ENCODE measurements around the gene PLEKHA4.

Gene PLEKHA4

DNA sequence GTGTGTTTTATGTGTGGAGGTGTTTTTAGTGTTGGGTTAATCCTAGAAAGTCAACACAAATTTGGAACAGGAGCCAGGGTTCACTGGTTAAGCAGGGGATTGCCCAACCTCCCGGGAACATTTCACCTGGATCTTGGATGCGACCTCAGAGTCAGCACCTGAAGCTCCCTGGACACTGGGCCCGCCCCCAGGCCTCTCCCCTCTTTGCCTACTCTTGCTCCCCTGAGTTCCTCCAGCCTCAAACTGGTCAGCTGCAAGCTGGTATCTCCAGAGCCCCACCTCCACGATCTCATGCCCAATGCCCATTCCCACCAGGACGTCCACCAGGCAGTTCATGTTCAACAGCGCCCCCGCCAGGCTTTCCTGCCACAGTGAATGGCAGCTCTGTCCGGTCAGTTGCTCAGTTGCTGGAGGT is 41.8 kb downstream of the PLEKHA4 start:
- in situ Hi-C loops (cut with MboI; ENCODE audit: low pct_unique_long_range_greater_than_20kb, low sequenced_read_pairs, unreplicated experiment): no loop called here
- no peak for TF ChIP-seq CTCF (IDR thresholded peaks at IDR 0.05; ENCODE audit: extremely low read depth, insufficient read depth, missing control alignments)
- DNase-seq (ENCODE audit: low spot score): no peak

- DNase-seq (ENCODE audit: low spot score): no peak
- in situ Hi-C loops (cut with MboI; ENCODE audit: low pct_unique_long_range_greater_than_20kb, low sequenced_read_pairs, unreplicated experiment): no loop called here
- TF ChIP-seq CTCF (IDR thresholded peaks at IDR 0.05; ENCODE audit: extremely low read depth, insufficient read depth, missing control alignments): no peak
These were observed 45.9 kb downstream of the PLEKHA4 start for GRCh38 chr19:48822514-48822913.

GRCh38 chr19:48821633-48822032 is 46.8 kb downstream of the PLEKHA4 start:
- in situ Hi-C loops (cut with MboI; ENCODE audit: low pct_unique_long_range_greater_than_20kb, low sequenced_read_pairs, unreplicated experiment): no loop called here

GRCh38 chr19:48819366-48819816 is 49.0 kb downstream of the PLEKHA4 start:
- in situ Hi-C loops (cut with MboI; ENCODE audit: low pct_unique_long_range_greater_than_20kb, low sequenced_read_pairs, unreplicated experiment): no loop called here
- no peak for TF ChIP-seq CTCF (IDR thresholded peaks at IDR 0.05; ENCODE audit: extremely low read depth, insufficient read depth, missing control alignments)
- DNase-seq (ENCODE audit: low spot score): no peak

More at GRCh38 chr19:48821633-48822032, 46.8 kb downstream of the PLEKHA4 start:
- DNase-seq (ENCODE audit: low spot score): no peak
- TF ChIP-seq CTCF (IDR thresholded peaks at IDR 0.05; ENCODE audit: extremely low read depth, insufficient read depth, missing control alignments): no peak

GRCh38 chr19:48818234-48818820 is 50.1 kb downstream of the PLEKHA4 start:
- TF ChIP-seq CTCF (IDR thresholded peaks at IDR 0.05; ENCODE audit: extremely low read depth, insufficient read depth, missing control alignments): no peak
- no peak for DNase-seq (ENCODE audit: low spot score)
- in situ Hi-C loops (cut with MboI; ENCODE audit: low pct_unique_long_range_greater_than_20kb, low sequenced_read_pairs, unreplicated experiment): no loop called here

DNA sequence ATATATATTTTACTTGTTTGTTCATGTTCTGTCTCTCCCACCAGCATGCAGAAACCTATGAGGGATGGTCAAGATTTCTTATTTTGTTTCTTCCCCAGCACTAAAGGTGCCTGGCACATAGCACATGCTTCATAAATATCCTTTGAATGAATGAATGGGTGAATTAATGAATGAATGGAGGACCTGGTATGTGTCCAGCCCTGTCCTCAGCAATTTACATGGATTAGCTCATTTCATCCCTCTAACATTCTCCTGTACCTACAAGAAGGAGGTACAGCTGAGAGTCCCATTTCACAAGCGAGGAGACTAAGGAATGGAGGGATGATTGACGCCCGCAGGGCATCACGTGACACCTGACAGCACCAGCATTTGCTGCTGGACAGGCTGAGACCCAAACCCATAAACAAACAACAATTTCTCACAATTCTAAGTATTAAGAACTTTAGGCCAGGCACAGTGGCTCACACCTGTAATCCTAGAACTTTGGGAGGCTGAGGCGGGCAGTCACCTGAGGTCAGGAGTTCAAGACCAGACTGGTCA is 50.8 kb downstream of the PLEKHA4 start:
- TF ChIP-seq CTCF (IDR thresholded peaks at IDR 0.05; ENCODE audit: extremely low read depth, insufficient read depth, missing control alignments): no peak
- in situ Hi-C loops (cut with MboI; ENCODE audit: low pct_unique_long_range_greater_than_20kb, low sequenced_read_pairs, unreplicated experiment): no loop called here
- DNase-seq (ENCODE audit: low spot score): no peak
